Vagina (tissue), 2 donors: ENCODE measurements around the gene RFX4. TPM values are rescaled to one million over a fixed set of nuclear protein-coding genes. Genes with fewer than 3 reads are reported as not detected.
A peak's percentile ranks its signal among the peaks of the same experiment; 100 is the strongest.

Source experiments
- DNase-seq, 2 donors: peaks; one replicate each; pipeline ENCODE4 v3.0.0-alpha.2; 2017; ENCODE audit errors: extremely low spot score in 2 of 2
- H3K27ac ChIP-seq: fragments of 200-600 bp; sonication (generic); one replicate; pipeline ENCODE4 v1.5.1; 2019
- H3K27me3 ChIP-seq: fragments of 200-600 bp; sonication (generic); one replicate; pipeline ENCODE4 v1.5.1; 2019
- H3K36me3 ChIP-seq, 2 donors: fragments of 200-600 bp; sonication (generic); one replicate each; pipeline ENCODE4 v1.5.1; 2017 to 2019
- H3K4me1 ChIP-seq: fragments of 200-600 bp; sonication (generic); one replicate; pipeline ENCODE4 v1.5.1; 2019
- H3K4me3 ChIP-seq, 2 donors: fragments of 200-600 bp; sonication (generic); 1 replicate in 1 of 2; 2 replicates in 1 of 2; pipeline ENCODE4 v1.5.1; 2016 to 2019
- H3K9me3 ChIP-seq: fragments of 200-600 bp; sonication (generic); one replicate; pipeline ENCODE4 v1.5.1; 2019
- POLR2A ChIP-seq, 2 donors: fragments of 450-650 bp; IDR thresholded peaks; one replicate each; pipeline ENCODE4 v1.6.1; 2017; ENCODE audit warnings: antibody characterized with exemption in 2 of 2, mild to moderate bottlenecking in 2 of 2, moderate library complexity in 2 of 2
- POLR2AphosphoS5 ChIP-seq, 2 donors: sonication (generic); formaldehyde crosslinking; IDR thresholded peaks; one replicate each; pipeline ENCODE4 v1.9.0; 2017; ENCODE audit warnings: antibody characterized with exemption in 2 of 2, mild to moderate bottlenecking in 2 of 2, low read depth in 1 of 2; ENCODE audit not compliant: insufficient read depth in 1 of 2
- intact Hi-C: fragments of 100-400 bp; cut with DNase I; formaldehyde crosslinking; loops from one replicate; pipeline ENCODE4 v1.15.1; 2023
- total RNA-seq: library from RNA; depleted of rRNA; stranded (reverse); fragments of >200 nt; gene quantifications from one replicate; pipeline ENCODE4 v1.2.3, GENCODE V29; 2016
- TF ChIP-seq, protein P1 (sequence below), 3 experiments: fragments of 450-650 bp in 2 of 3; fragments of 200-600 bp in 1 of 3; sonication (generic) in 1 of 3; IDR thresholded peaks; one replicate each; pipeline ENCODE4 v1.5.1; 2017 to 2019; ENCODE audit warnings: antibody characterized with exemption in 3 of 3, mild to moderate bottlenecking in 2 of 3, moderate library complexity in 2 of 3

The RFX4 gene
- total RNA-seq, 1 donor from 2014 or later = not detected

DNA sequence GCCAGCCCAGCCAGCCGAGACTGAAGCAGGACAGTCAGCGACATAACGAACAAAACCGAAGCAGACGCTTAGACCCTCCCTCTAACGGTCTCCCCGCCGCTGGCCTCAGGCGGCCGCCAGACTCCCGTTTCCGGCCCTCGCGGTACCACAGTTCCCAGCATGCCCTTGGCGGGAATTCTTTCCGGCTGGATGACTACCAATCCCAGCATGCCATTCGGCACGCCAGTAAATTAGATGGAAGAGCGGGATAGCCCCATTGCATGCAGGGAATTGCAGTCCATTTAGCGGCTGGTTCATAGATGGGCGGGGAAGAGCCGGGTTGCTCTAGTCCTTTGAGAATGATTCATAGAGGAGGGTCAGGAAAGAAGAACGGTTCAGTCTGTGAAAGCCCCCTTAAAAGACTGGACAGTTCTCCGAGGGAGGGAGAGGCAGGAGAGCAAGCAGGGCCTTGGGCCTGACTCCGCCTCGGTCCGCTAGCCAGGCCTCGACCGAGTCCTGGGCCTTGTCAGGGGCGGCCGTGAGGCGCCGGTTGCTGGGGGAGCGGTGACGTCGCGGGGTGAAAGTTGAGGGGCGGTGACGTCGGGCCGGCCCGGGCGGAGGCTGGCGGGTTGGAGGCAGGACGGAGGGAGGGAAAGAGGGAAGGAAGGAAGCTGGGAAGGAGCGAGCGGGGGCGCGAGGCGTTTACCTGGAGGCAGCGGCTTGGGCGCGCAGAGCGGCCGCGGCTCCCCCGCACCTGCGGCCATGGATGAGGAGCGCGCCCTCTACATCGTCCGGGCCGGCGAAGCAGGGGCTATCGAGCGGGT, 191.4 kb downstream of the RFX4 start, which contains the start of gene RIC8B:
RIC8B (plus strand) TSS at position 678 of the 803 bp plus-strand sequence; CDS start at position 742, 64 bp downstream.
- no peaks in the 10 kb centered on the region for H3K36me3 ChIP-seq
- no peaks in the 10 kb centered on the region for H3K27me3 ChIP-seq
- peak in 1 of 2 donors; percentile 98 for DNase-seq
- peak within 1 kb of the TSS; percentile 90 for H3K27ac ChIP-seq
- intact Hi-C loops = no loop called here
- TF ChIP-seq POLR2AphosphoS5 (IDR thresholded peaks at IDR 0.05; ENCODE audit: insufficient read depth in 1 of 2, low read depth in 1 of 2) (peak; percentile 96 to 100), POLR2A (IDR thresholded peaks at IDR 0.05) (peak in 1 of 2 donors; percentile 59)
- TF ChIP-seq, protein P1, sequence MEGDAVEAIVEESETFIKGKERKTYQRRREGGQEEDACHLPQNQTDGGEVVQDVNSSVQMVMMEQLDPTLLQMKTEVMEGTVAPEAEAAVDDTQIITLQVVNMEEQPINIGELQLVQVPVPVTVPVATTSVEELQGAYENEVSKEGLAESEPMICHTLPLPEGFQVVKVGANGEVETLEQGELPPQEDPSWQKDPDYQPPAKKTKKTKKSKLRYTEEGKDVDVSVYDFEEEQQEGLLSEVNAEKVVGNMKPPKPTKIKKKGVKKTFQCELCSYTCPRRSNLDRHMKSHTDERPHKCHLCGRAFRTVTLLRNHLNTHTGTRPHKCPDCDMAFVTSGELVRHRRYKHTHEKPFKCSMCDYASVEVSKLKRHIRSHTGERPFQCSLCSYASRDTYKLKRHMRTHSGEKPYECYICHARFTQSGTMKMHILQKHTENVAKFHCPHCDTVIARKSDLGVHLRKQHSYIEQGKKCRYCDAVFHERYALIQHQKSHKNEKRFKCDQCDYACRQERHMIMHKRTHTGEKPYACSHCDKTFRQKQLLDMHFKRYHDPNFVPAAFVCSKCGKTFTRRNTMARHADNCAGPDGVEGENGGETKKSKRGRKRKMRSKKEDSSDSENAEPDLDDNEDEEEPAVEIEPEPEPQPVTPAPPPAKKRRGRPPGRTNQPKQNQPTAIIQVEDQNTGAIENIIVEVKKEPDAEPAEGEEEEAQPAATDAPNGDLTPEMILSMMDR (IDR thresholded peaks at IDR 0.05) = no peak
- H3K4me3 ChIP-seq = peak within 1 kb of the TSS; percentile 71 to 90
- H3K9me3 ChIP-seq = no peaks in the 10 kb centered on the region
- peaks cover 14% of the 10 kb centered on the region for H3K4me1 ChIP-seq

DNA sequence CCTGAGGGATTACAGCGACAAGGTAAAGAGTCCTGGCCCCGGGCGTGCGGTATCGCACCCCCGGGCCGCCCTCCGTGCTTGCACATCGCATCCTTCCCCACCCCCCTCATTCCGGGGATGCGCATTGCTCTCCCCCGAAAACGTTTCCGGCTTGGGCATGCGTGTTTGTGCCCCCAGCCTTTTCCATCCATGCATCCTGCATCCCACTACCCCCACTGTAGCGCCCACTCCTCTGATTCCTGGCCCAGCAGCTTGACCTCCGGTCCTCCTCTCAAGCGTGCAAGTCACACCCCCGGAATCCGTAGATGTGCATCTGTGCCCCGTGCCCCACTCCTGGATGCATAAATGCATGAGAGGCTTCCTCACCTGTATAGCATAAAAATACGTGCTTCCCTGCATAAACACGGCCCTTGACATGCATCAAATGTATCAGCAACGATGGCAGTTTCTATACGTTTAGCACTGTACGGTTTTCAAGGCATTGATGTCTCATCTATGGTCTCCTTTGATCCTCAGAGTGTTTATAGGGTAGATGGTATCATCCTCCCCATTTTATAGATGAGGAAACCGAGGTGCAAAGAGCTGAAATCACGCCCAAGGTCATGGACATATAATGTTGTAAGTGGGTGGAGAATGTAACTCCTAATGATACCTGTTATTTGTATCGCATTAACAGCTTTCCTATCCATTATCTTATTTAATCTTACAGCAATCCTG, 192.2 kb downstream of the RFX4 start:
- H3K4me1 ChIP-seq = peaks cover 14% of the 10 kb centered on the region
- H3K27ac ChIP-seq = peak overlapping the region; percentile 90
- peak overlapping the region; percentile 71 to 90 for H3K4me3 ChIP-seq
- H3K27me3 ChIP-seq = no peaks in the 10 kb centered on the region
- no peaks in the 10 kb centered on the region for H3K9me3 ChIP-seq
- no peaks in the 10 kb centered on the region for H3K36me3 ChIP-seq
- DNase-seq = no peak
- TF ChIP-seq POLR2A (IDR thresholded peaks at IDR 0.05) (no peak), POLR2AphosphoS5 (IDR thresholded peaks at IDR 0.05; ENCODE audit: insufficient read depth in 1 of 2, low read depth in 1 of 2) (no peak)
- TF ChIP-seq, protein P1 (IDR thresholded peaks at IDR 0.05) = no peak
- intact Hi-C loops = no loop called here

DNA sequence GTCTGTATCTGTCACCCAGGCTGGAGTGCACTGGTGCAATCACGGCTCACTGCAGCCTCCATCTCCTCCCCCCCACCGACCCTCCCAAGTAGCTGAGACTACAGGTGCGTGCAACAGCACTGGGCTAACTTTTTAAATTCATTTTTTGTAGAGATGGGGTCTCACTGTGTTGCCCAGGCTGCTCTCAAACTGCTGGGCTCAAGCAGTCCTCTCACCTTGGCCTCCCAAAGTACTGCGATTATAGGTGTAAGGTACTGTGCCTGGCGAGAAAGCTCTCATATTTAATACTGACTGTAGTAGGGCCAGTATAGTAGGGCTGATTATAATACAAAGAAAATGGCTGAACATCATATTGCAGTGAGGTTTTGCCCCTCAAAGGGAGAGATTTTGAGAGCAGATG, 194.1 kb downstream of the RFX4 start:
- Histone ChIP-seq H3K4me3 (no peak overlapping the region), H3K9me3 (no peaks in the 10 kb centered on the region), H3K27ac (no peak overlapping the region), H3K27me3 (no peaks in the 10 kb centered on the region), H3K4me1 (peaks cover 14% of the 10 kb centered on the region), H3K36me3 (no peaks in the 10 kb centered on the region)
- TF ChIP-seq POLR2AphosphoS5 (IDR thresholded peaks at IDR 0.05; ENCODE audit: insufficient read depth in 1 of 2, low read depth in 1 of 2) = no peak
- TF ChIP-seq, protein P1 (IDR thresholded peaks at IDR 0.05) = no peak
- no peak for TF ChIP-seq POLR2A (IDR thresholded peaks at IDR 0.05)
- no peak for DNase-seq
- intact Hi-C loops = no loop called here

DNA sequence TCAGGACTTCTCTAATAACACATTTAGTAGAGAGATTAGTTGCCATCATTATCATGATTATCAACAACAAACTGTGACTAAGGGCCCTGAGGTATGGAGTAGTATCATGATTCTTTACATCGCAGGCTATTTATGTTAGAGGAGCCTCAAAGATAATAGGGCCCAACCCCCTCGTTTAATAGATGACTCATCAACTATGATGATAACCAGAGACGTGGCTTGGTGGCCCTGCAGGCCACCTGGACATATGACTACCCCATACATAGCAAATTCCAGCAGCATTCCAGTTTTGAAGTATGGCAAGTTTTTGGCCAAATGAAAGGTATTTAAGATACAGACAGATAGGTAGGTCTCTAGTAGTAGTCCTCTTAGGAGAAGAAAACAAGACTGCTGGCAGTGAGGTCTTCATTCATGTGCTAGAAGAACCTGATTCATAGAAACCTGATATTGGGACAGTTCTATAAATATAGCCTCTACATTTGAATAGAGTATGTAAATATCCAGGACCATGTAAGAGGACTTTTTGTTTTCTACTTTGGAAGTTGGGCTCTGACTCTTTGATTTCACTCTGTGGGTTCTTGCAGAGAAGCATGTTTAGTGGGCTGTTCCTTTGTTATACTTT, 197.3 kb downstream of the RFX4 start:
- TF ChIP-seq POLR2A (IDR thresholded peaks at IDR 0.05) = no peak
- TF ChIP-seq, protein P1 (IDR thresholded peaks at IDR 0.05) = no peak
- no peak for TF ChIP-seq POLR2AphosphoS5 (IDR thresholded peaks at IDR 0.05; ENCODE audit: insufficient read depth in 1 of 2, low read depth in 1 of 2)
- intact Hi-C loops = no loop called here
- no peak for DNase-seq
- Histone ChIP-seq H3K27me3 (no peaks in the 10 kb centered on the region), H3K4me1 (peaks cover 10% of the 10 kb centered on the region), H3K9me3 (no peaks in the 10 kb centered on the region), H3K4me3 (no peak overlapping the region), H3K36me3 (peaks cover 0 to 6% of the 10 kb centered on the region in 2 donors), H3K27ac (no peak overlapping the region)
